Activated CD4-positive, CD25-positive, alpha-beta regulatory T cell treated with anti-CD3 and anti-CD28 coated beads, Interleukin-2, amount 50 U/mL, for 24 hours (primary cell): ENCODE results near the gene PSMC3IP.
"Not testable (repeated sequence)": the region's sequence is repeated elsewhere in the genome, so short reads cannot be mapped to it uniquely, and the experiment has no call there.

Experiments used
- ATAC-seq, 2 donors: fragments of 150-1000 bp; cut with Tn5 transposase; one replicate each; pipeline ENCODE4 v1.10.0; 2021; ENCODE audit warnings: mild to moderate bottlenecking in 1 of 2, moderate library complexity in 1 of 2

The PSMC3IP gene

GRCh38 chr17:42559075-42559474, 18.5 kb downstream of the PSMC3IP start:
- no peak for ATAC-seq

GRCh38 chr17:42555961-42556617, 21.4 kb downstream of the PSMC3IP start:
- ATAC-seq: not testable (repeated sequence)

DNA sequence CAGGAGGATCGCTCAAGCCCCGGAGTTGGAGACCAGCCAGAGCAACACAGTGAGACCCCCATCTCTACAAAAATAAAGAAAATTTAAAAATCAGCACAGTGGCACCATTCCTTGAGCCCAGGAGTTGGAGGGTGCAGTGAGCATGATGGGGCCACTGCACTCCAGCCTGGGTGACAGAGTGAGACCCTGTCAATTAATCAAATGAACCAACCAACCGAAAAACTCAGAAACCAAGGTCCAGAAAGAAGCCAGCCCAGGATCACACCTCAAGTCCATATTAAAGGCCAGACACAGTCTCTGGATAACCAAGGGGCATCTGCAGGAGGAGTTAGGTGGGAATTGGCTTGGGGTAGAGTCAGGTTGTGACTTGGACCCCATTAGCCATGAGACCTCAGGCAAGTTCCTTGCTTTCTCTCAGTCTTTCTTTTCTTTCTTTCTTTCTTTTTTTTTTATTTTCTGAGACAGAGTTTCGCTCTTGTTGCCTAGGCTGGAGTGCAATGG, 22.4 kb downstream of the PSMC3IP start:
- ATAC-seq: no peak

GRCh38 chr17:42554250-42555121, 23.0 kb downstream of the PSMC3IP start:
- ATAC-seq: peak; percentile 84

- peak; percentile 29 to 36 for ATAC-seq
Observed at GRCh38 chr17:42553866-42554249, 23.7 kb downstream of the PSMC3IP start.

DNA sequence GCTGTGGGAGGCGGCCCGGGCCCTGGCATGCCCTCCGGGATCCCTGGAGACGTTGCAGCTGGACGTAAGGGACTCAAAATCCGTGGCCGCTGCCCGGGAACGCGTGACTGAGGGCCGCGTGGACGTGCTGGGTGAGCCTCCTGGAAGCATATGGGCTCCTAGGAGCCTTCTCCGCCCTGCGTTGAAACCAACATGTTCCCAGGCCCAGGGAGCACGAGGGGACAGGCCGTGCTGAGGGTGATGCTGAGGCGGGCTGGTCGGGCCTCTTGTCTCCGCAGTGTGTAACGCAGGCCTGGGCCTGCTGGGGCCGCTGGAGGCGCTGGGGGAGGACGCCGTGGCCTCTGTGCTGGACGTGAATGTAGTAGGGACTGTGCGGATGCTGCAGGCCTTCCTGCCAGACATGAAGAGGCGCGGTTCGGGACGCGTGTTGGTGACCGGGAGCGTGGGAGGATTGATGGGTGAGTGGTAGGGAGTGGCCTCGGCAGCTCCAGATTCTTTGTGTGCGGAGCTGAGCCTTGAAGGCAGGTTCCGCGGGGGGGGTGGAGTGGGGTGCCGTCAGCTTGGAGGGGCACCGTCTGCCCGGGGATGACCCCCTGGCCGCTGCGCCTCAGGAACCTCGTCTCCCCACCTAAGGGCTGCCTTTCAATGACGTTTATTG, 24.2 kb downstream of the PSMC3IP start:
- no peak for ATAC-seq

DNA sequence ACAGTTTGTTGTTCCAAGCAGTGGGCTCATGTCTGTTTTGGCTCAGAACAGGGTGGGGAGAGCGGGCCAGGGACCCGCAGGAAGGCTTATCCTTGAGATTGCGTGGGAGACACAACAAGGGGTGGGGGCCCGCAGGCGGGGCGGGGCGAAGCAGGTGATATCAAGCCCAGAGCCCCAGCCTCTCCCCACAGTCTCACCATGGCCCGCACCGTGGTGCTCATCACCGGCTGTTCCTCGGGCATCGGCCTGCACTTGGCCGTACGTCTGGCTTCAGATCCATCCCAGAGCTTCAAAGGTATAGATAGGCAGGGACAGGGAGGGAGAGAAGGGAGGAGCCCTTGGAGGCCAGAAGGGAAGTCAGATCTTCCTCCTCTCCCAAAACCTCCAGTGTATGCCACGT, 24.8 kb downstream of the PSMC3IP start, which contains the start of gene HSD17B1:
Gene HSD17B1, plus strand, starts transcription at position 188 of the 400 bp plus-strand sequence. Its CDS starts 11 bp downstream, at position 199.
- ATAC-seq: not testable (repeated sequence)

DNA sequence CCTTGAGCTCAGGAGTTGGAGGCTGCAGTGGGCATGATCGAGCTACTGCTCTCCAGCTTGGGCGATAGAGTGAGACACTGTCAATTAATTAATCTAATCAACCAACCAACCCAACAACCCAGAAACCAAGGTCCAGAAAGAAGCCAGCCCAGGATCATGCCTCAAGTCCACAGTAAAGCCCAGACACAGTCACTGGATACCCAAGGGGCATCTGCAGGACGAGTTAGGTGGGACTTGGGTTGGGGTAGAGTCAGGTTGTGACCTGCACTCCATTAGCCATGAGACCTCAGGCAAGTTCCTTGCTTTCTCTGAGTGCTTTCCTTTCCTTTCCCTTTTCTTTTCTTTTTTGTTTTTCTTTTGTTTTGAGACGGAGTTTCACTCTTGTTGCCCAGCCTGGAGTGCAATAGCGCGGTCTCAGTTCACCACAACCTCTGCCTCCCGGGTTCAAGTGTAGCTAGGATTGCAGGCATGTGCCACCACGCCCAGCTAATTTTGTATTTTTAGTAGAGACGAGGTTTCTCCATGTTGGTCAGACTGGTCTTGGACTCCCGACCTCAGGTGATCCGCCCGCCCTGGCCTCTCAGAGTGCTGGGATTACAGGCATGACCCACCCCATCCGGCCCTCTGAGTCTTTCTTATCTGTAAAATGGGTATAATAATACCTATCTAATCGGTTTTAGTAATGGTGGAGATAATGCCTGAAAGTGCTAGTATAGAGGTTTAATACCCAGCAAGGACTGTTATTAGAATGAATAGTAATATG, 28.4 kb downstream of the PSMC3IP start:
- ATAC-seq: no peak

- ATAC-seq: peak; percentile 81 to 91
Observed at GRCh38 chr17:42548070-42548837, 29.3 kb downstream of the PSMC3IP start.

DNA sequence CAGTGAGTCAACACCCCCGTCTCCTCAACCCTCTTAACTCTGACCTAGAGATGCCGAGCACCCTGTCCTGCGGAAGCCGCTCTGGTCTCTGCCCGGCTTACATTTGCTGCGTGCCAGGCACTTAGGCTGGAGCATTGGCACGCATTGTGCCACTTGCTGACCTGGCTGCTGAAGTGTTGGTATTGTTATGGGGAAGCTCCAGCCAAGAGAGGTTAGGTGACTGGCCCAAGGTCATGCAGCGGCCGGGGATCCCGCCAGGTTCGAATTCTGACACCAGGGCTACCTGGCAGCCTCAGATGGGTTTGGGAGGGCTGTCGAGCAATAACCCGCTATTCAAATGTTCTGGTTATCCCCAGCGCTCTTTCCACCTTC, 29.8 kb downstream of the PSMC3IP start:
- no peak for ATAC-seq

GRCh38 chr17:42547001-42547461, 30.5 kb downstream of the PSMC3IP start:
- ATAC-seq: no peak

- ATAC-seq: not testable (repeated sequence)
Observed at GRCh38 chr17:42545755-42546505, 31.6 kb downstream of the PSMC3IP start.

GRCh38 chr17:42544874-42545283, 32.6 kb downstream of the PSMC3IP start:
- ATAC-seq: no peak

DNA sequence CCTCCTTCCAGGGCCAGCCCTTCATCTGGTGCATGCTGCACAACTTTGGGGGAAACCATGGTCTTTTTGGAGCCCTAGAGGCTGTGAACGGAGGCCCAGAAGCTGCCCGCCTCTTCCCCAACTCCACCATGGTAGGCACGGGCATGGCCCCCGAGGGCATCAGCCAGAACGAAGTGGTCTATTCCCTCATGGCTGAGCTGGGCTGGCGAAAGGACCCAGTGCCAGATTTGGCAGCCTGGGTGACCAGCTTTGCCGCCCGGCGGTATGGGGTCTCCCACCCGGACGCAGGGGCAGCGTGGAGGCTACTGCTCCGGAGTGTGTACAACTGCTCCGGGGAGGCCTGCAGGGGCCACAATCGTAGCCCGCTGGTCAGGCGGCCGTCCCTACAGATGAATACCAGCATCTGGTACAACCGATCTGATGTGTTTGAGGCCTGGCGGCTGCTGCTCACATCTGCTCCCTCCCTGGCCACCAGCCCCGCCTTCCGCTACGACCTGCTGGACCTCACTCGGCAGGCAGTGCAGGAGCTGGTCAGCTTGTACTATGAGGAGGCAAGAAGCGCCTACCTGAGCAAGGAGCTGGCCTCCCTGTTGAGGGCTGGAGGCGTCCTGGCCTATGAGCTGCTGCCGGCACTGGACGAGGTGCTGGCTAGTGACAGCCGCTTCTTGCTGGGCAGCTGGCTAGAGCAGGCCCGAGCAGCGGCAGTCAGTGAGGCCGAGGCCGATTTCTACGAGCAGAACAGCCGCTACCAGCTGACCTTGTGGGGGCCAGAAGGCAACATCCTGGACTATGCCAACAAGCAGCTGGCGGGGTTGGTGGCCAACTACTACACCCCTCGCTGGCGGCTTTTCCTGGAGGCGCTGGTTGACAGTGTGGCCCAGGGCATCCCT, 34.1 kb downstream of the PSMC3IP start:
- no peak for ATAC-seq

GRCh38 chr17:42541041-42541833, 36.3 kb downstream of the PSMC3IP start:
- ATAC-seq: no peak

GRCh38 chr17:42540558-42540957, 37.0 kb downstream of the PSMC3IP start:
- not testable (repeated sequence) for ATAC-seq

DNA sequence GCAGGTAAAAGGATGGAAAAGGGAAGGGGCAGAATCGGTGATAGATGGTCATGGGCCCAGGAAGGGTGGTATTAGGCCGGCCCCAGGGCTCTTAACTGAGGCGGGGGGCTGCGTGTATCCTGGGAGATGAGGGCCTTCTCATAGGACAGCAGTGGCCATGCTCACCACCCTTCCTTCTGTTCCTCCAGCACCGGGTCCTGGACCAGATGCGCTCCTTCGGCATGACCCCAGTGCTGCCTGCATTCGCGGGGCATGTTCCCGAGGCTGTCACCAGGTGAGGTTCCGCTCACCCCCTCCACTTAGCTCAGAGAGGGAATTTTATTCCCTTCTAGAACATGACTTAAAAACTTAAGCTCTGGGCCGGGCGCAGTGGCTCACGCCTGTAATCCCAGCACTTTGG, 39.0 kb downstream of the PSMC3IP start:
- no peak for ATAC-seq

DNA sequence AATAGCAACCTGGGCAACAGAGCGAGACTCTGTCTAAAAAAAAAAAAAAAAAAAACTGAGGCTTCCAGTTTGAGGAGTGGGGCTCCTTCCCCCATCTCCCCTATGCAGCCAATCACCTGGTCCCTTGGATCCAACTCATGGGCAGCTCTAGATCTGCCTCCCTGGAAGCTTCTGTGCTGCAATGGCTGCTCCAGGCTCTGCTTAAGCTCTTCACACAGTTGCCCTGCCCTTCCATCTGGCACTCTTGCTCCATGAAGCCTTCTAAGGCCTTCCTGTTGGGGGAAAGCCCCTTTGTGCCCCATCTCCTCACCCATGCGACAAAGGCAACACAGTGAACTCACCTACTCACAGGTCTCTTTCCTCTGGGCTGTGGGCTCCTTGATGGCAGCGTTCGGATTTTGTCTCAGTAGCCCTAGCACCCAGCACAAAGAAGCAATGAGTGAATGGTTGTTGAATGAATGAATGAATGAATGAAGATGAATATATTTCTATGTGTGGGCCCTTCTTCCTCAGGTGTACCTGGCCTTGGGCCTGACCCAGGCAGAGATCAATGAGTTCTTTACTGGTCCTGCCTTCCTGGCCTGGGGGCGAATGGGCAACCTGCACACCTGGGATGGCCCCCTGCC, 39.6 kb downstream of the PSMC3IP start:
- ATAC-seq: no peak
